T-helper 17 cell (primary cell): ENCODE data around the gene DYNC1I1. TPM values are rescaled to one million over a fixed set of nuclear protein-coding genes. Genes with fewer than 3 reads are reported as not detected.
"Not testable (repeated sequence)": the region's sequence is repeated elsewhere in the genome, so short reads cannot be mapped to it uniquely, and the experiment has no call there.

Experiments
- ATAC-seq: fragments of 150-1000 bp; cut with Tn5 transposase; 2 replicates; pipeline ENCODE4 v1.10.0; 2021; ENCODE audit warnings: mild to moderate bottlenecking, moderate library complexity
- DNase-seq, 3 donors: peaks; one replicate each; pipeline versions ENCODE4 v3.0.0 to v3.0.0-alpha.2; 2020 to 2021
- H3K9me3 ChIP-seq: one replicate; pipeline ENCODE4 v1.7.0; 2013; ENCODE audit warnings: low read length, mild to moderate bottlenecking; ENCODE audit not compliant: control insufficient read depth, poor library complexity, severe bottlenecking
- H3K27ac Mint-ChIP-seq: one replicate; pipeline ENCODE4 v1.8.0; 2022; ENCODE audit warnings: mild to moderate bottlenecking, moderate library complexity, mixed read lengths
- H3K27me3 Mint-ChIP-seq: one replicate; pipeline ENCODE4 v1.8.0; 2022; ENCODE audit warnings: mixed read lengths
- H3K36me3 Mint-ChIP-seq: one replicate; pipeline ENCODE4 v1.8.0; 2022; ENCODE audit warnings: low read depth, mixed read lengths
- H3K4me1 Mint-ChIP-seq: one replicate; pipeline ENCODE4 v1.8.0; 2022; ENCODE audit warnings: mild to moderate bottlenecking, mixed read lengths
- H3K4me3 Mint-ChIP-seq: one replicate; pipeline ENCODE4 v1.8.0; 2022; ENCODE audit warnings: mild to moderate bottlenecking, moderate library complexity, mixed read lengths
- total RNA-seq, 4 donors: library from RNA in 2 of 4; stranded (reverse) in 2 of 4; gene quantifications; one replicate each; pipeline ENCODE4 v1.2.3 and lab custom pipeline; 2022 to 2026

Gene DYNC1I1
- total RNA-seq, 2 donors from 2014 or later, result 0.12 to 0.31 TPM

GRCh38 chr7:95915731-95916130 lies 143.4 kb downstream of the DYNC1I1 start:
- Mint-ChIP-seq H3K4me1 (peaks cover 5% of the 10 kb centered on the region), H3K27me3 (peaks cover 52% of the 10 kb centered on the region)
- no peak for ATAC-seq

GRCh38 chr7:95916573-95917297 lies 144.4 kb downstream of the DYNC1I1 start:
- no peaks in the 10 kb centered on the region for H3K9me3 ChIP-seq
- Mint-ChIP-seq H3K4me3 (no peak overlapping the region), H3K4me1 (peaks cover 5% of the 10 kb centered on the region), H3K36me3 (no peaks in the 10 kb centered on the region), H3K27ac (no peak overlapping the region), H3K27me3 (peaks cover 45% of the 10 kb centered on the region)
- DNase-seq (peak; percentile 36 to 70 (median 49)), ATAC-seq (peak; percentile 50)

More at GRCh38 chr7:95915731-95916130, 143.4 kb downstream of the DYNC1I1 start:
- no peak overlapping the region for H3K27ac Mint-ChIP-seq
- H3K9me3 ChIP-seq, result no peaks in the 10 kb centered on the region
- no peak overlapping the region for H3K4me3 Mint-ChIP-seq
- H3K36me3 Mint-ChIP-seq, result no peaks in the 10 kb centered on the region
- no peak for DNase-seq

DNA sequence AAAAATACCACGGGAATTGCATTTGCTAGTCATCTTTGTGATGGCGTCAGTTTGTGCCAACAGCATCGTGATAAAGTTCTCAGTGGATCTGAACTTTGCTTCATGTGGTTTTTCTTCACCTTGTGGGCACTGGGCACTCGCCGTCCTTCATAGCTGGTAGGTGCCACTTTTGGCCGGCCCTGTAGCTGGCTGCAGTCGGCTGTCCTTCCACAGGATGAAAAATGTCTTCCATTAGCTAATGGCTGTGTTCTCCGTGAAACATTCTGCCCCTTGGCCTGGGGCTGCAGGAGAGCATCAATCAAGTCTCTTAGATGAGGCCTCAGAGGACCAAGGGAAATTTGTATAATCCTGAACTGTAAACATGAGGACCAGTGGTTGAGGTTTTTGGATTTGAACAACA lies 145.3 kb downstream of the DYNC1I1 start:
- ATAC-seq, result no peak
- H3K4me3 Mint-ChIP-seq, result no peak overlapping the region
- H3K36me3 Mint-ChIP-seq, result no peaks in the 10 kb centered on the region
- no peaks in the 10 kb centered on the region for H3K9me3 ChIP-seq
- H3K27me3 Mint-ChIP-seq, result peaks cover 38% of the 10 kb centered on the region
- peaks cover 5% of the 10 kb centered on the region for H3K4me1 Mint-ChIP-seq
- DNase-seq, result no peak
- no peak overlapping the region for H3K27ac Mint-ChIP-seq

GRCh38 chr7:95919556-95919955 lies 147.2 kb downstream of the DYNC1I1 start:
- no peak overlapping the region for H3K27ac Mint-ChIP-seq
- H3K4me1 Mint-ChIP-seq, result peaks cover 6% of the 10 kb centered on the region
- peaks cover 24% of the 10 kb centered on the region for H3K27me3 Mint-ChIP-seq
- no peaks in the 10 kb centered on the region for H3K36me3 Mint-ChIP-seq
- DNase-seq, result no peak
- no peak for ATAC-seq
- no peaks in the 10 kb centered on the region for H3K9me3 ChIP-seq
- H3K4me3 Mint-ChIP-seq, result no peak overlapping the region

- no peaks in the 10 kb centered on the region for H3K9me3 ChIP-seq
- no peak overlapping the region for H3K4me3 Mint-ChIP-seq
- no peak overlapping the region for H3K27ac Mint-ChIP-seq
- no peak for DNase-seq
- peaks cover 22% of the 10 kb centered on the region for H3K27me3 Mint-ChIP-seq
- H3K4me1 Mint-ChIP-seq, result peaks cover 4% of the 10 kb centered on the region
- ATAC-seq, result no peak
- H3K36me3 Mint-ChIP-seq, result no peaks in the 10 kb centered on the region
These were observed 149.2 kb downstream of the DYNC1I1 start for GRCh38 chr7:95921543-95921942.

DNA sequence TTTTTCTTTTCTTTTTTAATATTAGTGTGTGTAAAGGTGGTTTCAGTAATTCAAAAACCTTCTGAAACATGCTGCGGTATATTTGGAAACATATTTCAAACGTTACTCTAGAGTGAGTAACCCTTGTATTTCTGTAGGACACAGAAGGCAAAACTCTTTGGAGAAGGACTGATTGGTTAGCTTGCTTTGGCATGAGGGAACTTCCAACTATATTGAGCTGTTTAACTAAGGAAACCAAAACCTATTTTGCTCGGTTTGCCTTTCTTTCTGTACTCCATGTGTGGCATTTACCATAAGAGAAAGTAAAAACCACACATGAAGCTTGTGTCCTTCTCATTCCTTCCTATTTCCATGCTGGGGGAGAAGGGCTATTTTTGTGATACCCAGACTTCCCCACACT lies 149.8 kb downstream of the DYNC1I1 start:
- no peak for DNase-seq
- peaks cover 25% of the 10 kb centered on the region for H3K27me3 Mint-ChIP-seq
- no peaks in the 10 kb centered on the region for H3K9me3 ChIP-seq
- H3K4me3 Mint-ChIP-seq, result no peak overlapping the region
- no peaks in the 10 kb centered on the region for H3K36me3 Mint-ChIP-seq
- peaks cover 2% of the 10 kb centered on the region for H3K4me1 Mint-ChIP-seq
- no peak for ATAC-seq
- no peak overlapping the region for H3K27ac Mint-ChIP-seq

DNA sequence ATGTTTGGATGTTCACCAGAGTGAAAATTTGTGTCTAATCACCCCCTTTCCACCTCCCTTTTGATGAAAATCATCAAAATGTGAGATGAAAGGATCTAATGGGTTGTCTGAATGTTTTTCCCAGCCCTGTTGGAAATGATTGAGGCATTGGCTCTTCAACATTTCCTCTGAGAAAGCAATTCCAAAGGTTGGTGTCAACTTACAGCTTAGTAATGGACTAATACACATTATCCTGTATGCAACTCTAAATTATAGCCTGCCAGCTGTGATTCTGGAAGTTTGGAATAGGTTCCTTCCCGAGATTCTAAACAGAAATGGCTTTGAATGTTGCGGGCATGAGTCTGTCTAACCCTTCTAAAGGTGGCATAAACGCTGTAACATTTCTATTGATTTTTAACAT lies 152.9 kb downstream of the DYNC1I1 start:
- ATAC-seq (no peak), DNase-seq (no peak)
- Mint-ChIP-seq H3K27ac (no peak overlapping the region), H3K4me3 (no peak overlapping the region), H3K36me3 (no peaks in the 10 kb centered on the region), H3K27me3 (peaks cover 49% of the 10 kb centered on the region), H3K4me1 (peaks cover 2% of the 10 kb centered on the region)
- no peaks in the 10 kb centered on the region for H3K9me3 ChIP-seq

- DNase-seq, result no peak
- Mint-ChIP-seq H3K36me3 (no peaks in the 10 kb centered on the region), H3K4me3 (no peak overlapping the region), H3K4me1 (peaks cover 2% of the 10 kb centered on the region), H3K27me3 (peaks cover 55% of the 10 kb centered on the region), H3K27ac (no peak overlapping the region)
- ATAC-seq, result no peak
- no peaks in the 10 kb centered on the region for H3K9me3 ChIP-seq
These were observed 153.6 kb downstream of the DYNC1I1 start for GRCh38 chr7:95925971-95926370.

GRCh38 chr7:95927756-95928155 lies 155.4 kb downstream of the DYNC1I1 start:
- Mint-ChIP-seq H3K27ac (no peak overlapping the region), H3K4me1 (peaks cover 2% of the 10 kb centered on the region), H3K27me3 (peaks cover 55% of the 10 kb centered on the region), H3K36me3 (no peaks in the 10 kb centered on the region), H3K4me3 (no peak overlapping the region)
- DNase-seq (no peak), ATAC-seq (no peak)
- H3K9me3 ChIP-seq, result no peaks in the 10 kb centered on the region

DNA sequence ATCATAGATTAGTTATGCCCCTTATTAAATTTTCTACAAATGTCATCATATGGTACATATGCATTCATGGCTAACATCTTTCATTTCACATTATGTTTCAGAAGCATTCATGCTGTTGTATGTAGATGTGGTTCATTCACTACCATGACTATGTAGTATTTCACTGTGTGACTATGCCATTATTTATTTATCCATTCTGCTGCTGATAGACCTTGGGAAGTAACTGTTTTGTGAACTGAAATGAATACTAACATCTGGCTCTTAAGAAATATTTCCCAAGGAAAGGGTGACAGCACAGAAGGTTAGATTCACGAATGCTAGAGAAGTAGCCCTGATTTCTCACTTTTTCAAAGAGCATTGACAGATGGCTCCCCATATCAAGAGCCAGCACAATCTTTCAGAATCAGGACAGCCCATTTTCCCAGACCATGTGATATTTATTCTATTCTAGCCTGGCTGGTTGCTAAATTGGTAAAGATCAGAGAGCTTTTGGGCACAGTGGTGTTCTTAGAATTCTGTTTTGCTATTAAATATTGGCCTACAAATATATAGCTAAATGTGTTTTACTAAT lies 157.4 kb downstream of the DYNC1I1 start:
- H3K4me3 Mint-ChIP-seq, result no peak overlapping the region
- ATAC-seq (no peak), DNase-seq (no peak)
- no peak overlapping the region for H3K27ac Mint-ChIP-seq
- no peaks in the 10 kb centered on the region for H3K9me3 ChIP-seq
- no peaks in the 10 kb centered on the region for H3K36me3 Mint-ChIP-seq
- no peaks in the 10 kb centered on the region for H3K4me1 Mint-ChIP-seq
- peaks cover 55% of the 10 kb centered on the region for H3K27me3 Mint-ChIP-seq

GRCh38 chr7:95931460-95932232 lies 159.3 kb downstream of the DYNC1I1 start:
- no peaks in the 10 kb centered on the region for H3K4me1 Mint-ChIP-seq
- ATAC-seq, result no peak
- no peaks in the 10 kb centered on the region for H3K9me3 ChIP-seq
- H3K36me3 Mint-ChIP-seq, result no peaks in the 10 kb centered on the region
- H3K27ac Mint-ChIP-seq, result no peak overlapping the region
- no peak for DNase-seq
- peaks cover 66% of the 10 kb centered on the region for H3K27me3 Mint-ChIP-seq
- H3K4me3 Mint-ChIP-seq, result no peak overlapping the region

DNA sequence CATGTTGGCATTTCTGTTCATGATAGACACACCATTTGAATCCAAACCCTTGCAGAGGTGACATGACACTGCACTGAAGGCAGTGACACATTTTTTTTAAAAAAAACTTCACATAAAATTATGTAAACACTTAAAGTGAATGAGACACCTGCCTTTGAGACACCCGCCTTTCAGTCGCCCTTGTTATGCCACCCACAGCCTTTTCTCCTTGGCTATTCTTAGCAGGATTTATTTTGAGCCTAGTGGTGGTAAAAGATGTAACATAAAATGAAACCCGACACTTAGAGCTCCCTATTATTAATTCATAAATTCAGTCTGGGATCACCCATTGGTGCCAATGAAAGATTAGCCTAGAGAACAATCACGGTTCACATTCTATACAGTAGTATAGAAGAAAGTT lies 161.3 kb downstream of the DYNC1I1 start:
- peaks cover 48% of the 10 kb centered on the region for H3K27me3 Mint-ChIP-seq
- no peaks in the 10 kb centered on the region for H3K4me1 Mint-ChIP-seq
- no peaks in the 10 kb centered on the region for H3K9me3 ChIP-seq
- H3K36me3 Mint-ChIP-seq, result no peaks in the 10 kb centered on the region
- H3K4me3 Mint-ChIP-seq, result no peak overlapping the region
- no peak for DNase-seq
- ATAC-seq, result no peak
- H3K27ac Mint-ChIP-seq, result no peak overlapping the region

GRCh38 chr7:95944867-95945266 lies 172.5 kb downstream of the DYNC1I1 start:
- not testable (repeated sequence) for H3K27me3 Mint-ChIP-seq, ATAC-seq, H3K27ac Mint-ChIP-seq, DNase-seq, H3K9me3 ChIP-seq, H3K4me1 Mint-ChIP-seq, H3K36me3 Mint-ChIP-seq, H3K4me3 Mint-ChIP-seq
